ENCODE data around the gene ACAA1.
"Not testable (repeated sequence)": the region's sequence is repeated elsewhere in the genome, so short reads cannot be mapped to it uniquely, and the experiment has no call there.

Gene ACAA1

DNA sequence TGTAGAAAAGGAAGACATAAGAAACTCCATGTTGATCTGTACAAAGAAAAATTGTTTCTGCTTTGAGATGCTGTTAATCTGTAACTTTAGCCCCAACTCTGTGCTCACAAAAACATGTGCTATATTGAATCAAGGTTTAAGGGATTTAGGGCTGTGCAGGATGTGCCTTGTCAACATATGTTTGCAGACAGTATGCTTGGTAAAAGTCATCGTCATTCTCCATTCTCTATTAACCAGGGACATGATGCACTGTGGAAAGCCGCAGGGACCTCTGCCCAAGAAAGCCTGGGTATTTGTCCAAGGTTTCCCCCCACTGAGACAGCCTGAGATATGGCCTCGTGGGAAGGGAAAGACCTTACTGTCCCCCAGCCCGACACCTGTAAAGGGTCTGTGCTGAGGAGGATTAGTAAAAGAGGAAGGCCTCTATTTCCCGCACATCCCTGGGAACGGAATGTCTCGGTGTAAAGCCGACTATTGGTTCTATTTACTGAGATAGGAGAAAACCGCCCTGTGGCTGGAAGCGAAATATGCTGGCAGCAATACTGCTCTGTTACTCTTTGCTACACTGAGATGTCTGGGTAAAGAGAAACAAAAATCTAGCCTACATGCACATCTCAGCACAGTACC lies 2.3 kb downstream of the ACAA1 start:
- DNase-seq: not testable (repeated sequence)

DNA sequence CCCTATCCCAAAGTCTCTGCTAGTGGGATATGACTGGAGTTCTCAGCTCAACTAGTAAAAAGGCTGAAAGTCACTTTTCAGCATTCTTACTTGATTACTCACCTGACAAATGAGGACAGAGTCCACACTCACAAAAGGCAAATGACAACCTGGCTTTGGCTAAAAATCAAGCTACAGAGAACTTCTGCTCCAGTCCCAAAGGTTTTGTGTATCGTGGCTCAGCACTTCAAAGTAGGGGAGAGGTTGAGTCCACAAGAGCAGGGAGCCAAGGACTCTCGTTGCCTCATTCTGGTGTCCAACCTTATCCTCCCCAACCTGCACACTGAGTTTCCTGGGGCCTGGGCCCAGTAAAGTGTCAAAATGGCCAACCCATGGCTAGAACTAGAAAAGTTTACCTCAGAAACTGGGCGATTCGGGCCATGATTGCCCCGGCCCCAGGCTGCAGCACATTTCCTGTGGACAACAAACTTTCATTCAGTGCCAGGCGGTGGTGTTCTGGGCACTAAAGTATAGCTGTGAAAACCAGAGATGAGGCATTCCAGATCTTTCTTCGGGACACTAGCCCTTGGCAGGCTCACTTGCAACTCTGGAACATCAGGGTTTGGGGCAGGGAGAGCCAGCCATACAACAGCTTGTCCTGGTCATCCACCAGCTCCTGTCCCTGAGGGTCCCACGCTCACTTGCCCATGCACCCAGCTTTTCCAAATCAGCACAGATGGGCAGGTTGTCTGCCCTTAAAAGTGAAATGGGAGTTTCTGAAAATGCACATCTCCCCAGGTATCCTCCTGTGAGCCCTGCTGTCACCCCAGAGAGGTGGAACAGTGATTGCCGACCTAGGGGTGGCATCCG lies 3.1 kb downstream of the ACAA1 start:
- DNase-seq: no peak

DNA sequence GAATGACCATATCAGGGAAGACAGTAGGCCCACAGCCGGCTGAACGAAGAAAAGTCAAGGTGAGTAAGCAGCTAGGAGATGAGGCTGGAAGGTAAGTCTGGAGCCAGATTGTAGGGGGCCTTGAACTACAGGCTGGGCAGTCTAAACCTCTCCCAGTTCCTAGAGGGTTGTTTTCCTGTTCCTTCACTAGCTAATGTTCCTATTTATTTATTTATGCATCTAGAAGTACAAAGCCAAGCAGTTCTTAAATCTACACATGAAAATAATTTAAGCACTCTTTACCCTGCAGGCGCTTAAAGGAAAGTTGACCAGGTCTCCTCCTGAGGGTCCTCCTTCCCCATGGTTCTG lies 3.7 kb downstream of the ACAA1 start:
- DNase-seq: no peak

DNA sequence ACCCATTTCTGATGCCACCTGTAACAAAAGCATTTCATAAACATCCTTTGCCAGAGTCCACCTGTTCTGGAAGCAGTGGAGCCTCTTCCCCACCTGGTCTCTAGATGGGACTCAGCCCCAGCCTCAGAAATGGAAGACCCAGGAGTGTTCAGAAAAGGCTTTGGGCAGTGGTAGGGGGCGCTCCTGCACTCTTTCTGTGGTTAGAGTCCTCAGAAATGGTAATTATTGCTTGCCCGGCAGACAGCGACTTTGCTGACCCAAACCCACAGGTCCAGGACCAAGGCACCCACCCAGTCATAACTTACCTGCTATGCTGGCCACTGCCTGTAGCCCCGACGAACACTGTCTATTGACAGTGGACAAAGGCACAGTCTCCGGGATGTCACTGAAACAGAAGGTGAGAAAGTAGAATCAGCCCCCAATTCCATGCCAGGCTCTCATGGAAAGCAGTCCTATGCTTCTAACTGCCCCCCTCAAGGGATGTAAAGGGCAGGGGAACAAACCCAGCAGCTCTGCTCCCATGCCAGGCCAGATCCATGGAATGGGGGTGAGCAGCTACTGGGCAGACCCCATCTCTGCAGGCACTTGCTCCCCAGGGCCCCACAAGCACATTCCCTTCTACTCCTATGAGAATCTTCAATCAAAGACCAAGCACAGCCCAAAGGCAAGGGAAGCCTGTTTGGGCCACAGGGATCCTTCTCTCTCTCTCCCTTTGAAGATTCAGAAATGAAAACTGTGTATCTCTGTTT lies 5.1 kb downstream of the ACAA1 start:
- DNase-seq: peak; percentile 47

DNA sequence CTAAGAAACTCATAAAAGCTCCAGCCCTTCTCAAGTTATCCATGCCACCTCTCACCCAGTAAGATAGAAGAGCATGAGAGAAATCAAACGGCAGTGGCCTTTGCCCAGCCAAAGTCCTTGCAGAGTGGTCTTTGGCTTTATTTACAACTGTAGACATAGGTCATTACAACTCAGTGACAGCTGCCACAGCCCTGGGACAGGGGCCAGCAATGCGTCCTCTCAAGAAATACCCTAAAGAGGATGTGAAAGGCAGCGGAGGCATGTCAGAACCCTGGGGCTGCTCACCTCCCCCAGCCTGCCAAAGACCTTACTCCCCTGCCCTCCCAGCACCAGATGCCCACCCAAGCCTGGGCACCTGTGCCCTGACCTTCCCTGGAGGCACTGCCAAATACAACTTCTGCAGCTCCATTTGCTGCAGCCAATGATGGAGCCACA lies 6.3 kb downstream of the ACAA1 start:
- no peak for DNase-seq

DNA sequence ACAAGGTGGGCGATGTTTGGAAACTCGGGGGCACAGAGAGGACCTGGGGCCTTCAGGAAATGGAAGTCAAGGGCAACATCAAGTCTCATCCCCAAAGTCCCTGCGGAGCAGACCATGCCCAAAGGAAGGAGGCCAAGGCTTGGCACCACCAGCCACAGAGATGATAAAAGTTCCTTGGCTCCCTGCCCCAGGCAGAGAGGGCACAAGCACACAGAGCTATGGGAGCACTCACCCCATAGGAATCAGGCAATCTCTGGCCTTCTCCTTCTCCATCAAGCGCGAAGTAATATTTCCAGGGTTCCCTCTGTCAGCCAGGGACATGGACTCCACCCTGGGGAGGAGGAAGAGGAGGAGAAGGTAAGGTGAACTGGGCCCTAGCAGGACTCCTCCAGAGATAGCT lies 7.9 kb downstream of the ACAA1 start:
- peak; percentile 9 for DNase-seq

DNA sequence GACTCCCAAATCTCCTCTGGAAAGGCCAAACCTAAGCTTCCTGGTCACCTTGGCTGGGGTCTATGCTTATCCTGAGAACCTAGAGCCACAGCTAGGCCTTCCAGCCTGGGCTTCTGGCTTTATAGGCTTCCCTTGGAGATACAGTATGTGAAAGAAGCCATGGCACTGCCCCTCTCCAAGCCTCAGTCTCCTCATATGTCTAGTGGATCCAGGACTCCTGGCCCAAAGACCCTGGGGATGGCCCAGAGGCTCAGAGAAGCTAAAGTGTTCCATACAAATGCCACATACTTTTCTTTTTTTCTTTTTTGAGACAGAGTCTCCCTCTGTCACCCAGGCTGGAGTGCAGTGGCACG lies 8.6 kb downstream of the ACAA1 start:
- peak; percentile 6 for DNase-seq

DNA sequence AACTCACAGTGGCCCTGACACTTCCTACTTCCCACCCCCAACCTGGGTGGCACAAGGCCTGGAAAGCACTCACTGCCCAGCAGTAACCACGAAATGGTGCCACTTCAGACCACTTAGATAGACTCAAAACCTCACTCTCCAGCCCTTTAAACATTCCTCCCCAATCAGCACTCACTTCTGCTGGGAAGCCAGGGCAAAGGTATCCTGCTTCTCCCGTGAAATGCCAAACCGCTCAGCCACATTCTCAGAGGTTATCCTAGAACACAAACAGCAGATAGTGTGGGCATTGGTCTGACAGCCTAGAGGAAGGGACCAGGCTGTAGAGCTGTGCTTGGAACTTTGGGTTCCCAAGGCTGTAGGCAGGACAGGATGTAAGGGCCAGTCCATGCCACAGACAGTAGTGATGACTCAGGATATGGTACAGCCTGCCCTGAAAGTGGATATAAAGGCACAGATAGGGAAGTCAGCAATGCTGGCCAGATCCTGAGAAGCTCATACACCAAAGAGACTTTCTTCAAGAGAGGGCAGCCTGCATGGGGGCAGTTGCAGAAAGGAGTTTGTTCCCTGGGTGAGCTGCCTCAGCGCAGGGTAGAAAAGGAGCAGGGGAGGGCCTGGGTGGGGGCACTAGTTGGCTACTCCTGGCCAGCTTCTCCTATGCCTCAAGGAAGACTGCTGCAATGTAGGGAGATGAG lies 9.2 kb downstream of the ACAA1 start:
- peak; percentile 9 for DNase-seq

DNA sequence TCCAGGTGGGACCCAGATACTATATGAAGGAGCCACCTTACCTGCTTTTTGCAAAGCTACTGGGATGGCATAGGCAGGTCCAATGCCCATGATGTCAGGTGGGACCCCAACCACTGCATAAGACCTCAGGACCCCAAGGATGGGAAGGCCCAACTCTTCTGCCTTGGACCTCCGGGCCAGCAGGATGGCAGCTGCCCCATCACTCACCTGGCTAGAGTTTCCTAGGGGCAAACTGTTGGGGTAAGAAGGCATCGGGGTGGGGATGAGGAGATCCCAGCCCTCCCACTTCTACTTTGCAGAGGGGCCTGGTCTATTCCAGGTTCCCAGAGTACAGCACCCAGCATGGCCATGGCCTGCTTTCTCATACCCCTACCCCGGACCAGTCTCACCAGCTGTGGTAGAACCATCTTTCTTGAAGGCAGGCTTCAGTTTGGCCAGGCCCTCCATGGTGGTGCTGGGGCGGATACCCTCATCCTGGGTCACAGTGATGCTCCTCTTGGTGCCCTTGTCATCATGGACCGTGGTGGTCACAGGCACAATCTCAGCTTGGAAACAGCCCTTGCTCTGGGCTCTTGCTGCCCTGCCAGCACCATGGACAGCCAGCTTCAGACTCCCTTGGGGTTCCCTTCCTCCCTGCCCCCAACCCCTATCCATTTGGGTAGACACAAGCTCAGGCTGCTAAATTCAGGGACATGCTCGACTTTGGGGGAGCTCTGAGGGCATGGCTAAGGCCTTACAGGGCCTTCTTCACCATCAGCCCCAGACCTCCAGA lies 10.6 kb downstream of the ACAA1 start:
- no peak for DNase-seq

DNA sequence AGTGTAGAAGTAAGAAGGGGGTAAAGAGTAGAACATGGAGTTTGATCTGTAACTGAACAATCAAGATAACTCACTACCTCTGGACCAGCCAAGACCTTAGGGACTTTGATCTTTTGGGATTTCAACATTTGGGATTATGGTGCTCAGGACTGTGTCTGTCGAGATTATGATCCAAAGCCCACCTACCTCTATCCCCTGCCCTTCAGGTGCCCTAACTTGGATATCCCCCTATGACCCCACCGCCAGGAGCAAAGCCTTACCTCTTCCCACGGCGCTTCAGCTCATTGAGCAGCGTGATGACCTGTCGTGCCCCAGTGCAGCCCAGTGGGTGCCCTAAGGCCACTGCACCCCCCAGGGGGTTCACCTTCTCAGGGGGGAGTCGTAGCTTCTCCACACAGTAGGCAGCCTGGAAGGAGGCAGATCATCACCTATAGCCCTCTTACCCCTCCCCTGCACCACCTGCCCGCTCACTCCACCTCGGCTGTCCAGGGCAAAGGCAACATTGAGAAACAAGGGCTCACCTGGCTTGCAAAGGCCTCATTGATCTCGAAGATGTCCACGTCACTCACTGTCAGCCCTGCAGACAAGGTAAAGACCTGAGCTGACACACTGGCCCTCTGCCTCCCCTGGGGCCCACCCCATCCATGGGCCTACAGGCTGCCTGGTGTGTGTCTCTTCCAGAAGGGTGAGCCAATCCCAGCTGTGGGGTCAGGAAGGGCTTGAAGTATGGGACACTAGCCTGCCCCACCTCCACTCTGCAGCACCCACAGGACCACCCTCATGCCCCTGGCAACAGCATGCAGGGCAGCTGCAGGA lies 11.4 kb downstream of the ACAA1 start:
- no peak for DNase-seq

DNA sequence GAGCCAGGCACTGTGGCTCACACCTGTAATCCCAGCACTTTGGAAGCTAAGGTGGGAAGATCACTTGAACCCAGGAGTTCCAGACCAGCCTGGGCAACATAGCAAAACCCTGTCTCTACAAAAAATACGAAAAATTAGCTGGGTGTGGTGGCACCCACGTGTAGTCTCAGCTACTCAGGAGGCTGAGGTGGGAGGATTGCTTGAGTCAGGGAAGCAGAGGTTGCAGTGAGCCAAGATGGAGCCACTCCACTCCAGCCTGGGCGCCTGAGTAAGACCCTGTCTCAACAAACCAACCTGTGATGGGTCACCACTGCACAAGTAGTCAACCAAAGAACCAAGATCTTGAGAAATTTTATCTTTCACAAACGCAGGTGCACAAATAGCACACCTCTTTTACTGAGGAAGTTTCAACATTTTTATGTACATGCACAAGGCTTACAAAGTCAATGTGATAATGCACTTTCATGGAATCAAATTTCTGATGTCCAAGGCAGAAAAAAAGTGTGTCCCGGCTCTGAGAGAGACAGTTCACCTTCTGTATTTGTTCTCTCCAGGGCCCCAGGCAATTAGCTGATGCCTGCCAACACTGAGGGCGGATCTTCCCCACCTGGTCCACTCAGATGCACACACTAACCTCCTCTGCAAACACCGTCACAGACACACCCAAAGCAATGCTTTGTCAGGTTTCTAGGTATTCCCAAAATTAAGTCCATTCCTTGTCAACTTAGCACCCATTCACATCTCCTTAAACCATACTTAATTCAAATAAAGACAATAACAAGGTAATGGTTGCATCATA lies 12.4 kb downstream of the ACAA1 start:
- no peak for DNase-seq

DNA sequence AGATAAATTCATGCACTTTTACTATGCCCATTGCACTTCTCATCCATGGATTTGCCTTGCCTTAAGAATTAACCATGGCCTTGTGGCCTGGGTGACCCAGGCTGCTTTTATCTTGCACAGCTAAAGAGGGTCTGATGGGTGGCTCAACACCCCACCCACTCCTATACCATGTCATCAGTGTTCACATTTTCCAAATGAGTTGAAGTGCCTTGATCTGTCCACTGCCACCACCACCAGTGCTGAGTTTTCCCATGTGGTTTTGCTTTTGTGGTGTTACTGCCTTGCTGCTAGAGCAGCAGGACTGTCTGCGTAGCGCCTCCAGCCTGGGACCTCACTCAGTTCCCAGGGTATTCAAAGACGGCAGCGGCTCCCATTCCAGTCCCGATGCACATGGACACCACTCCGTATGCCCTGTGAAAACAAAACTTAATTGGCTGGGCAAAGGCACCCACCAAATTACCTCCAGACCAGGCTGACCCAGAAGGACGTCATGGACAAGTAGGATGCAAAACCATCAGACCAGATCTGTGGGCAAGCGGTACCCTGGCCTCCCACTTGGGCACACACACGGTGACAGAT lies 14.1 kb downstream of the ACAA1 start:
- peak; percentile 6 for DNase-seq

DNA sequence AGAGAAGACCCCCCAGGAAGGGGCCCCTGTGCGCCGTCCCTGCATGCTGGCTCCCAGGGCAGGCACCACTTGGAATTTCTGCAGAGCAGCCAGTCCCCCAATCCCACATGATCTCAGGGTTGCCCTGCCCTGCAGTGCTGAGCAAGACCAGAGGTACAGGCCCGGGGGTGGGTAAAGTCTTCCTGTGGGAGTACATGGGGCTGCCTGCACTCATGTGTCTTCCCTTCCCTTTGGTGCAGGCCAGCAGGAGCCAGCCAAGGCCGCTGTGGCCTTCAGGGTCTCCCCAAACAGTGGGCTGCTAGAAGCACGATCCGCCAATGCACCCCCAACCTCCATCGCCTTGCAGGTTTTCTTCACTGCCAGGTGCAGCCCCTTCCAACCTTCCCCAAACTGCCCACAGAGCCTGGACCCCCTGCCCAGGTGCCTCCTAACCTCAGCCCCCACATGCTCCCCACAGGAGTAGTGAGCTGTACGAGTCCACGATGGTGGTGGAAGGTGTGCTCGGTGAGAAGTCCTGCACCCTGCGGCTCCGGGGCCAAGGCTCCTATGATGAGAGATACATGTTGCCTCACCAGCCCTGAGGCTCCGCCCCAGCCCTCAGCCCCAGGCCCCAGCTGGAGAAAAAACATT lies 15.0 kb downstream of the ACAA1 start:
- DNase-seq: peak; percentile 10

DNA sequence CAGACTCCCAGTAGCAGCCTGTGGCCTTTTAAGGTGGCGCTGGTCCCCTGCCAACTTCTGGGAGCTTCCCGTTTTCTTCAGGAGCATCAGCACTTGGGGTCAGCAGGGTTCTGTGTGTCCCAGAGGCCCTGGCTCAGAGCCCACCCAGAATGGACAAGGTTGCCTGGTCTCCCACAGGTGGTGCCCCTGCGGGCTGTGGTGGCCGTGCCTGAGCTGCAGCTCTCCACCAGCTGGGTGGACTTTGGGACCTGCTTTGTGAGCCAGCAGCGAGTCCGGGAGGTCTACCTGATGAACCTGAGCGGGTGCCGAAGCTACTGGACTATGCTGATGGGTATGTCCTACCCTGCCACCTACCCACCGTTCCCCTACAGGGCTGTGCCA lies 15.5 kb downstream of the ACAA1 start:
- peak; percentile 12 for DNase-seq

DNA sequence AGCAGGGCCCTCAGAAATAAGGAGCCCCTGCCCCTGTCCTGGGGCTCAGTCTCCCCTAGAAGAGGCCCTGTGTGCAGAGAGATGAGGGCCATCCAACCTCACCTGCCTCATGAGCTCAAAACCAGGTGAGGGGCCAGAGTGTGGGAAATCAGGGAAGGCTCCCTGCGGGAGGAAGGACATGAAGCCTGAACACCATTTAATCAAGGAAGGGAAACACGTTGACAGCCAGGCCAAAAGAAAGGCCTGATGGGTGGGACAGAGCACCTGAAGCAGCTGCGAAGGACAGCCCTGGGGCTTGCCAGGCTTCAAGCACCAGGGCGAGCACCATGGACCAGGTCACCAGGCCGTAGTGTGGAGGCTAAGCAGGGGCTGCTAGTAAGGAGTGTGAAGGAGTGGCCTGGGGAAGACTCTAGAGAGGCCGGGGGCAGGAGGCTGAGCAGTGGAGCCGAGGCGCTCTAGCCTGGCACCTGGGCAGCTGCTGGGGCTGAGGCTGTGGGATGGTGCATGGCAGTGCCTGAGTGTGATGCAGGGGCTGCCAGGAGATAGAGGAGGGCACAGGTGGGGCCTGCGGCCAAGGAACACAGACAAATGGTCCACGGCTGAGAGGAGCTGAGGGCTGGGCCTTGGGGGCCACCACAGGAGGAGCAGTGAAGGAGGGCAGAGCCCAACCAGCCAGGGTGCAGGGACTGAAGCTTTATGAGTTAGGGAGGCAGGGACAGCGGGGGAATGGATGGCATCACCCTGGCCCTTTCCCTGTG lies 16.1 kb downstream of the ACAA1 start:
- DNase-seq: peak; percentile 10

DNA sequence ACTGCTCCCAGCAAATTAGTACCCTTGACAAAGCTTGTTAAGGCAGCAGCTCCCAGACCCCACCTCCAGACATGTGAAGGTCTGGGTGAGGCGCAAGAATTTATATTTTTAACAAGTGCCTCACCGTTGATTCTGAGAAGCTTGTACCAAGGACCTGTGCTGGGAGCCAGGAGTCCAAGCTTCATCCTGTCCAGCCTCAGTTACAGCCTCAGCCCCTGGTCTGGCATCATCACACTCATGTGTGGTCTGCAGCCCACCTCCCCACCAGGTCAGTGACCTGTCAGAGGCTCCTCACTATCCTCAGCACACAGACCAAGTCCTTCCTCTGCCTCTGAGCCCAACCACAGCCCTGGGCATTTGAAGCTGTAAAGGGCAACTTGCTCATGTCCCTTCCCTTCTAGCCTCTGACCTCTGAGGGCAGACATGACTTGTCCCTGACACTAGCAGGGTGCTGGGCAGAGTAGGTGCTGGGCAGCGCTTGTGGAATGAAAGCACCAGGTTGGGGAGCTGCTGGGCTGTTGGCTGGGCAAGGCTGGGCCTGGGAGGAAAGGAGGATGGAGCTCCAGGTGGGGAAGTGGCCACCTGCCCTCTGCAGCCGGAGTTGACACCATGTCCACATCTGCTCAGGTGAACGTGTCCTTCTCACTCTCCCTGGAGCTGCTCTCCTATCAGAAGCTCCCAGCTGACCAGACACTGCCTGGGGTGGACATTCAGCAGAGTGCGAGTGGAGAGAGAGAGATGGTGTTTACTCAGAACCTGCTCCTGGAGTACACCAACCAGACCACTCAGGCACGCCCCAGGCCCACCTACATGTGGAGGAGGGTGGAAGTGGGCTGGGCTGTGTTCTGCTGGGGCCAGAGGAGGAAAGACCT lies 16.9 kb downstream of the ACAA1 start:
- peak; percentile 6 for DNase-seq

DNA sequence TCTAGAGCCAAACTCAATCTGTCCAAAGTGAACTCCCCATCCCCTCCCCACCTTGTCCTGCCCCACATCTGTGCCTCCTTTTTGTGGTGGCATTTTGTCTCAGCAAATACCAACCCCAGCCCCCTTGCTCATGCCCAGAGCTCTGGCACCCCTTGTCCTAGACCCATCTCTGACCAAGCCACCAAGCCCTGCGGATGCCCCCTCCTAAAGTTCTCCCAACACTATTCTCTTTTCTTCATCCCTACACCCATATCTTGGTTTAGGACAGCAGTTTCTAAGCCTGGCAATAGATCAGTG lies 17.7 kb downstream of the ACAA1 start:
- peak; percentile 8 for DNase-seq

Data from activated T-cell treated with anti-CD3 and anti-CD28 coated beads, Interleukin-2, amount 50 U/mL, for 1 hour (primary cell).